ENCODE measurements around the gene IDH3G. TPM values are rescaled to one million over a fixed set of nuclear protein-coding genes. Genes with fewer than 3 reads are reported as not detected.

Gene IDH3G
- total and polyA plus RNA-seq, 7 experiments from 2014 or later, result 44.1 to 125 (median 65.8) TPM

- DNase-seq (no peak), ATAC-seq (no peak)
- intact Hi-C loops (cut with micrococcal nuclease), result no loop called here
- Histone ChIP-seq H3K4me3 (ENCODE audit: low read length) (no peak overlapping the region), H3K9me3 (ENCODE audit: control insufficient read depth in 2 of 3, low read length in 3 of 3) (no peaks in the 10 kb centered on the region), H3K4me1 (ENCODE audit: control insufficient read depth in 2 of 2, insufficient read depth in 2 of 2, low read length in 2 of 2) (no peaks in the 10 kb centered on the region), H3K27me3 (ENCODE audit: control insufficient read depth in 2 of 2, insufficient read depth in 2 of 2, low read length in 2 of 2) (no peaks in the 10 kb centered on the region), H3K36me3 (ENCODE audit: control insufficient read depth in 2 of 3, insufficient read depth in 3 of 3, low read length in 3 of 3) (no peaks in the 10 kb centered on the region), H3K27ac (ENCODE audit: low read depth, low read length) (no peak overlapping the region)
- ChIA-PET POLR2A (no interaction called here), CTCF (no interaction called here)
- Mint-ChIP-seq H3K4me1 (peaks cover 0 to 6% (median 1%) of the 10 kb centered on the region in 7 donors), H3K27me3 (peaks cover 0 to 2% (median 0%) of the 10 kb centered on the region in 5 donors), H3K36me3 (no peaks in the 10 kb centered on the region), H3K9me3 (no peaks in the 10 kb centered on the region), H3K4me3 (no peak overlapping the region), H3K27ac (no peak overlapping the region)
Measured at GRCh38 chrX:153770601-153771414, 23.4 kb downstream of the IDH3G start.

GRCh38 chrX:153769865-153770600 is 24.1 kb downstream of the IDH3G start:
- Mint-ChIP-seq H3K27ac (peak overlapping the region in 1 of 9 donors; percentile 85), H3K9me3 (no peaks in the 10 kb centered on the region), H3K4me3 (no peak overlapping the region), H3K36me3 (no peaks in the 10 kb centered on the region), H3K4me1 (peaks cover 0 to 6% (median 1%) of the 10 kb centered on the region in 7 donors), H3K27me3 (peaks cover 0 to 2% (median 0%) of the 10 kb centered on the region in 5 donors)
- Histone ChIP-seq H3K27me3 (ENCODE audit: control insufficient read depth in 2 of 2, insufficient read depth in 2 of 2, low read length in 2 of 2) (no peaks in the 10 kb centered on the region), H3K4me1 (ENCODE audit: control insufficient read depth in 2 of 2, insufficient read depth in 2 of 2, low read length in 2 of 2) (no peaks in the 10 kb centered on the region), H3K9me3 (ENCODE audit: control insufficient read depth in 2 of 3, low read length in 3 of 3) (no peaks in the 10 kb centered on the region), H3K36me3 (ENCODE audit: control insufficient read depth in 2 of 3, insufficient read depth in 3 of 3, low read length in 3 of 3) (no peaks in the 10 kb centered on the region), H3K27ac (ENCODE audit: low read depth, low read length) (no peak overlapping the region), H3K4me3 (ENCODE audit: low read length) (no peak overlapping the region)
- POLR2A ChIA-PET, result no interaction called here
- intact Hi-C loops (cut with micrococcal nuclease), result loop anchor here in 1 of 2 donors (10.0 kb wide), 1 partner anchor 285 kb away; no protein-coding TSS in a partner anchor
- CTCF ChIA-PET, result no interaction called here
- ATAC-seq (no peak), DNase-seq (no peak)

GRCh38 chrX:153769158-153769864 is 24.9 kb downstream of the IDH3G start:
- H3K4me3 Mint-ChIP-seq, result no peak overlapping the region
- no peaks in the 10 kb centered on the region for H3K9me3 Mint-ChIP-seq
- no peak overlapping the region for H3K4me3 ChIP-seq (ENCODE audit: low read length)
- H3K4me1 ChIP-seq (ENCODE audit: control insufficient read depth in 2 of 2, insufficient read depth in 2 of 2, low read length in 2 of 2), result no peaks in the 10 kb centered on the region
- no peaks in the 10 kb centered on the region for H3K36me3 Mint-ChIP-seq
- H3K9me3 ChIP-seq (ENCODE audit: control insufficient read depth in 2 of 3, low read length in 3 of 3), result no peaks in the 10 kb centered on the region
- no peak overlapping the region for H3K27ac ChIP-seq (ENCODE audit: low read depth, low read length)
- no peak overlapping the region for H3K27ac Mint-ChIP-seq
- intact Hi-C loops (cut with micrococcal nuclease), result loop anchor here in 1 of 2 donors (10.0 kb wide), 1 partner anchor 285 kb away; no protein-coding TSS in a partner anchor
- CTCF ChIA-PET, result no interaction called here
- peaks cover 0 to 6% (median 1%) of the 10 kb centered on the region in 7 donors for H3K4me1 Mint-ChIP-seq
- POLR2A ChIA-PET, result no interaction called here
- no peaks in the 10 kb centered on the region for H3K36me3 ChIP-seq (ENCODE audit: control insufficient read depth in 2 of 3, insufficient read depth in 3 of 3, low read length in 3 of 3)
- H3K27me3 ChIP-seq (ENCODE audit: control insufficient read depth in 2 of 2, insufficient read depth in 2 of 2, low read length in 2 of 2), result no peaks in the 10 kb centered on the region
- no peak for DNase-seq
- ATAC-seq, result no peak
- H3K27me3 Mint-ChIP-seq, result peaks cover 0 to 2% (median 0%) of the 10 kb centered on the region in 5 donors

GRCh38 chrX:153768311-153769157 is 25.6 kb downstream of the IDH3G start:
- Histone ChIP-seq H3K27ac (ENCODE audit: low read depth, low read length) (no peak overlapping the region), H3K9me3 (ENCODE audit: control insufficient read depth in 2 of 3, low read length in 3 of 3) (no peaks in the 10 kb centered on the region), H3K4me1 (ENCODE audit: control insufficient read depth in 2 of 2, insufficient read depth in 2 of 2, low read length in 2 of 2) (no peaks in the 10 kb centered on the region), H3K4me3 (ENCODE audit: low read length) (no peak overlapping the region), H3K36me3 (ENCODE audit: control insufficient read depth in 2 of 3, insufficient read depth in 3 of 3, low read length in 3 of 3) (no peaks in the 10 kb centered on the region), H3K27me3 (ENCODE audit: control insufficient read depth in 2 of 2, insufficient read depth in 2 of 2, low read length in 2 of 2) (no peaks in the 10 kb centered on the region)
- no peaks in the 10 kb centered on the region for H3K9me3 Mint-ChIP-seq
- no peaks in the 10 kb centered on the region for H3K36me3 Mint-ChIP-seq
- DNase-seq, result no peak
- CTCF ChIA-PET, result interaction anchor here (0.8 kb wide), 1 partner anchor 198 kb away, joined by 4 read pairs; no protein-coding TSS in a partner anchor
- H3K4me3 Mint-ChIP-seq, result peak overlapping the region in 1 of 10 donors; percentile 40
- peaks cover 0 to 10% (median 5%) of the 10 kb centered on the region in 7 donors for H3K4me1 Mint-ChIP-seq
- peaks cover 0 to 2% (median 0%) of the 10 kb centered on the region in 5 donors for H3K27me3 Mint-ChIP-seq
- intact Hi-C loops (cut with micrococcal nuclease), result loop anchor here in 1 of 2 donors (10.0 kb wide), 1 partner anchor 286 kb away; no protein-coding TSS in a partner anchor
- POLR2A ChIA-PET, result interaction anchor here (0.7 kb wide), 1 partner anchor 12 kb away, joined by 3 read pairs; no protein-coding TSS in a partner anchor
- H3K27ac Mint-ChIP-seq, result no peak overlapping the region
- no peak for ATAC-seq

- intact Hi-C loops (cut with micrococcal nuclease), result loop anchor here in 1 of 2 donors (10.0 kb wide), 1 partner anchor 287 kb away; no protein-coding TSS in a partner anchor
- H3K9me3 ChIP-seq (ENCODE audit: control insufficient read depth in 2 of 3, low read length in 3 of 3), result no peaks in the 10 kb centered on the region
- H3K4me1 ChIP-seq (ENCODE audit: control insufficient read depth in 2 of 2, insufficient read depth in 2 of 2, low read length in 2 of 2), result no peaks in the 10 kb centered on the region
- Mint-ChIP-seq H3K27me3 (peaks cover 0 to 2% (median 0%) of the 10 kb centered on the region in 5 donors), H3K27ac (no peak overlapping the region), H3K36me3 (no peaks in the 10 kb centered on the region), H3K4me3 (no peak overlapping the region), H3K9me3 (no peaks in the 10 kb centered on the region), H3K4me1 (peaks cover 0 to 10% (median 5%) of the 10 kb centered on the region in 7 donors)
- no peak overlapping the region for H3K27ac ChIP-seq (ENCODE audit: low read depth, low read length)
- CTCF ChIA-PET, result interaction anchor here (0.6 to 0.8 kb wide), 2 partner anchors 104 to 199 kb away, joined by 3 to 4 read pairs; no protein-coding TSS in a partner anchor
- ATAC-seq (no peak), DNase-seq (no peak)
- H3K27me3 ChIP-seq (ENCODE audit: control insufficient read depth in 2 of 2, insufficient read depth in 2 of 2, low read length in 2 of 2), result no peaks in the 10 kb centered on the region
- H3K36me3 ChIP-seq (ENCODE audit: control insufficient read depth in 2 of 3, insufficient read depth in 3 of 3, low read length in 3 of 3), result no peaks in the 10 kb centered on the region
- H3K4me3 ChIP-seq (ENCODE audit: low read length), result no peak overlapping the region
- POLR2A ChIA-PET, result interaction anchor here (0.6 kb wide), 1 partner anchor 41 kb away, joined by 3 read pairs; no protein-coding TSS in a partner anchor
Measured at GRCh38 chrX:153767674-153768055, 26.5 kb downstream of the IDH3G start.
